Right lobe of liver (tissue), 4 donors: ENCODE results near the gene PTGFRN.

Source experiments
- CTCF ChIP-seq, 4 donors: fragments of 200-600 bp in 3 of 4; fragments of 450-650 bp in 1 of 4; IDR thresholded peaks; one replicate each; pipeline versions ENCODE4 v1.5.1 to v1.8.0; 2016 to 2022; ENCODE audit warnings: antibody characterized with exemption in 4 of 4, mild to moderate bottlenecking in 2 of 4
- POLR2A ChIP-seq: fragments of 450-650 bp; IDR thresholded peaks from one replicate; pipeline ENCODE4 v1.6.1; 2017; ENCODE audit warnings: antibody characterized with exemption, mild to moderate bottlenecking
- donor health status: DM: no; HTN: no; CAD: no.
- donor health status: DM: no; HTN: no; CAD: no.
- donor health status: DM: no; HTN: yes; CAD: no.

GRCh38 chr1:116954440-116954839 is 44.7 kb downstream of the PTGFRN start:
- TF ChIP-seq CTCF (IDR thresholded peaks at IDR 0.05) (no peak), POLR2A (no peak)
